GM10248 (cell line): ENCODE results near the gene GHR.

ENCODE experiments used
- CTCF ChIA-PET: fragments of 300-600 bp; sonication (Branson Sonifier 250); formaldehyde crosslinking; extraction: SDS; loops from one replicate; lab custom pipeline; 2021; ENCODE audit warnings: antibody characterized with exemption; lab: Yijun Ruan, JAX
- POLR2A ChIA-PET: fragments of 350-650 bp; sonication (Branson Sonifier 250); formaldehyde crosslinking; extraction: SDS; loops from one replicate; lab custom pipeline; 2020; ENCODE audit warnings: antibody characterized with exemption; lab: Yijun Ruan, JAX
- DNase-seq: peaks from one replicate; pipeline ENCODE4 v3.0.0; 2012; ENCODE audit errors: extremely low spot score
- TF ChIP-seq, protein P1 (sequence below): IDR thresholded peaks from 2 replicates; pipeline ENCODE4 v1.5.1; 2012; ENCODE audit warnings: mild to moderate bottlenecking, low read depth; ENCODE audit errors: extremely low read depth, missing control alignments, control extremely low read depth

The GHR gene

DNA sequence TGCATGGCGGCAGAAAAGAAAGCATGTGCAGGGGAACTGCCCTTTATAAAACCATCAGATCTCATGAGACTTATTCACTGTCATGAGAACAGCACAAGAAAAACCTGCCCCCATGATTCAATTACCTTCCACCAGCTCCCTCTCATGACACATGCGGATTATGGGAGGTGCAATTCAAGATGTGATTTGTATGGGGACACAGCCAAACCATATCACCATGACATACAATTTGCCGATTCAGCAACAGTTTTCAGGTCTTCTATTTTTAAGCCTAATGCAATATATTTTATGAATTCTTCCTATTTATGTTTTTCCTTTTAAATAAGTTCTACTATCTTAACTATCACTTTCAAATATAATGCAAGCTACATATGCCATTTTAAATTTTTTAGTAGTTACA lies 242.6 kb downstream of the GHR start:
- ChIA-PET POLR2A (no interaction called here), CTCF (no interaction called here)

DNA sequence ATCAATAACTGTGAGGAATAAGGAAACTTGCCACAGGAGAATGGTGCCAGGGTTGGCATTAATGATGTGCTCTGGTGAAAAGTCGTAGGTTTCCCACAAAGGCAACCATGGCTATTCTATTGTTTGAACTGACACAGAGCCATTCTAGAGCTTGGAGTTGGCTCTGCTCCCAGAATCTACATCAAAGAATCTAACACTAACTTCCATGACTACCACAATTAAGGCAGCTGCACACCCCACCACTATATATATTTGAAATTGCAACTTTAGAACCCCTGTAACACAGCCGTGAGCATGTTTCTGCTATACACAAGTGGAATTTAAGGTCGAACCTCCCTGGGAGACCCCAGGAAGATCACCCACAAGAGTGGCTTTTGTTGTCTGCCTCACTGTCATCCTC lies 243.6 kb downstream of the GHR start:
- TF ChIP-seq, protein P1, sequence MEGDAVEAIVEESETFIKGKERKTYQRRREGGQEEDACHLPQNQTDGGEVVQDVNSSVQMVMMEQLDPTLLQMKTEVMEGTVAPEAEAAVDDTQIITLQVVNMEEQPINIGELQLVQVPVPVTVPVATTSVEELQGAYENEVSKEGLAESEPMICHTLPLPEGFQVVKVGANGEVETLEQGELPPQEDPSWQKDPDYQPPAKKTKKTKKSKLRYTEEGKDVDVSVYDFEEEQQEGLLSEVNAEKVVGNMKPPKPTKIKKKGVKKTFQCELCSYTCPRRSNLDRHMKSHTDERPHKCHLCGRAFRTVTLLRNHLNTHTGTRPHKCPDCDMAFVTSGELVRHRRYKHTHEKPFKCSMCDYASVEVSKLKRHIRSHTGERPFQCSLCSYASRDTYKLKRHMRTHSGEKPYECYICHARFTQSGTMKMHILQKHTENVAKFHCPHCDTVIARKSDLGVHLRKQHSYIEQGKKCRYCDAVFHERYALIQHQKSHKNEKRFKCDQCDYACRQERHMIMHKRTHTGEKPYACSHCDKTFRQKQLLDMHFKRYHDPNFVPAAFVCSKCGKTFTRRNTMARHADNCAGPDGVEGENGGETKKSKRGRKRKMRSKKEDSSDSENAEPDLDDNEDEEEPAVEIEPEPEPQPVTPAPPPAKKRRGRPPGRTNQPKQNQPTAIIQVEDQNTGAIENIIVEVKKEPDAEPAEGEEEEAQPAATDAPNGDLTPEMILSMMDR = no peak
- ChIA-PET CTCF (interaction anchor here (0.7 to 1.4 kb wide), 3 partner anchors 8 to 11 kb away, joined by 3 to 4 read pairs (median 3); no protein-coding TSS in a partner anchor), POLR2A (no interaction called here)
- no peak for DNase-seq

More for the DNA sequence above, 242.6 kb downstream of the GHR start:
- TF ChIP-seq, protein P1 = no peak
- DNase-seq = no peak

DNA sequence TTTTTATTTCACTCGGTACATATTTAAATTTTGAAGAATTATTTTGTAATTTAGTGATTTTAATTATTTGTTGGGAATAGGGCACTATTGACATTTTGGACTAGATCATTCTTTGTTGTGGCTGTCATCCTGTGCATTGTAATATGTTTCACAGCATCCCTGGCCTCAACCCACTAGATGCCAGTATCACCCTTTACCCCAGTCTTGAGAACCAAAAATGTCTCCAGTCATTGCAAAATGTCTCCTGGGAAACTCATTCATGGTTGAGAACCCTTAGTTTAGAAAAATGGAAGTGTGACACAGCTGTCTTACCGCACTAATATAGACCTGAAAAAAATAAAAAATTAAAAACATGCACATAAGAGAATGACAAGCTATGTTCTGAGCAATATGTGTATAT lies 245.0 kb downstream of the GHR start:
- POLR2A ChIA-PET = no interaction called here
- CTCF ChIA-PET = interaction anchor here (1.3 to 1.4 kb wide), 2 partner anchors 9 to 10 kb away, joined by 4 read pairs; no protein-coding TSS in a partner anchor
- TF ChIP-seq, protein P1 = no peak
- no peak for DNase-seq

DNA sequence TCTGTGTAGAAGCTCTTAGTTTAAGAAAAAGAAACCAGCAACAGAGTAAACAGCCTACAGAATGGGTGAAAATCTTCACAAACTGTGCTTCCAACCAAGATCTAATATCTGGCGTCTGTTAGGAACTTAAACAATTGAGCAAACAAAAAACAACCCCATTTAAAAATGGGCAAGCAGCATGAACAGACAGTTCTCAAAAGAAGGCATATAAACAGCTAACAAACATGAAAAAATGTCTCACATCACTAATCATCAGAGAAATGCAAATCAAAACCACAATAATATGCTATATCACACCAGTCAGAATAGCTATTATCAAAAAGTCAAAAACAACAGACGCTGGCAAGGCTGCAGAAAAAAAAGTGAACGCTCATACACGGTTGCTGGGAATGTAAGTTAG lies 249.7 kb downstream of the GHR start:
- no peak for DNase-seq
- ChIA-PET POLR2A (no interaction called here), CTCF (no interaction called here)
- TF ChIP-seq, protein P1 = no peak

DNA sequence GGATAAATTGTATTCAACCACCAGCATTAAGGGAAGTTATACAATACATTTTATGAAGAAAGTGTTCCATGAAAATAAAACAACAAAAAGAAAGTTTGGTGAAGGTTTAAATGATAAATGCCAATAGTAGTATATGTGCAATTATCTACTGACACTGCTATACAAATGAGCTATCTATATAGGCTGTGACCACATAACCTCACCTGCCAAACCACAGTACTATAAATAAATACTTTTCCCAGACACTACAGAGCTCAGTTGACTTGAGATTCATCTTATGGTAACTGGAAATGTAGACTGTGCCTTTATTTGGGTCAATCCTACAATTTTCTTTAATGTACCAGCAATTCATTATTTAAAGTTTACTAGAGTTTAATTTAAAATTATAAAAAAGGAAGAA lies 252.4 kb downstream of the GHR start:
- CTCF ChIA-PET = no interaction called here
- TF ChIP-seq, protein P1 = no peak
- POLR2A ChIA-PET = no interaction called here
- no peak for DNase-seq

DNA sequence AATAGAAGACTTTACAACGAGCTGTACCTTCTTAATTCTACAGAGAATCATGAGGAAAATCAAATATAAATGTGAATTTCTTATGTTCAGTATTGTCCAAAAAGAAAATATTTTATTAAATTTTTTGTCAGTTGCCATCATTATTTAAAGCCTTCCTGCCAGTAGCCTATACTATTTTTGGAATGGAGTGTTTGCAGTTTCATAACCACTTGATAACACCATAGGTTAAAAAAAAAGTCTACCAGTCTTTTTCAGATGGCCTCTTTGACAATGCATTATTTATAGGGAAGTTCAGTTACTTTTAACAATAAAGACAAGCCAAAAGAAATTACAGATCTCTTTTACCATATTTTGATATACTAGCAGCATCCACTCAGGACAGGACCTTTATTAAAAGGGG lies 253.1 kb downstream of the GHR start:
- DNase-seq = no peak
- POLR2A ChIA-PET = no interaction called here

More for the DNA sequence above, 253.1 kb downstream of the GHR start:
- CTCF ChIA-PET = no interaction called here
- TF ChIP-seq, protein P1 = no peak
